ENCODE data around the gene NPB. TPM values are rescaled to one million over a fixed set of nuclear protein-coding genes. Genes with fewer than 3 reads are reported as not detected.

Gene NPB
- total RNA-seq, 2 experiments from 2014 or later = 0.20 TPM; not detected in 1

DNA sequence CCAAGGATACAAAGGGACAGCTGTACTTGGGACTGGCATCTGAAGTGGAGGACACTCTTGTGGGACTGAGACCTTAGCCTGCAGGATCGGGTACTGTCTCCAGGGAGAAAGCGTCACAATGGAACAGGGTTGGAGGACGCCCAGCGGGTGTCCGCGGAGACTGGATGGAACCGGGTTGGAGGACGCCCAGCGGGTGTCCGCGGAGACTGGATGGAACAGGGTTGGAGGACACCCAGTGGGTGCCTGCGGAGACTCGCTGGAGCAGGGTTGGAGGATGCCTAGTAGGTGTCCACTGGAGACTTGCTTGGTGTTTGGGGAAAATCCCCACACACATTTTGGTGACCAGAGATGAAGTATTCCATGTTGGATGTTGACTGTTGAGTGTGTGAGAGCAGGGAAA is 45.2 kb downstream of the NPB start, which contains the start of gene MYADML2:
Gene MYADML2 (minus strand): TSS at position 45 of the 400 bp plus-strand sequence. CDS start 5,492 bp downstream, outside the sequence.
- ATAC-seq (ENCODE audit: poor library complexity) = no peak
- H3K9me3 Mint-ChIP-seq = no peaks in the 10 kb centered on the region
- CTCF ChIA-PET = interaction anchor here (1.6 kb wide), 1 partner anchor 12 kb away, joined by 4 read pairs; no protein-coding TSS in a partner anchor

DNA sequence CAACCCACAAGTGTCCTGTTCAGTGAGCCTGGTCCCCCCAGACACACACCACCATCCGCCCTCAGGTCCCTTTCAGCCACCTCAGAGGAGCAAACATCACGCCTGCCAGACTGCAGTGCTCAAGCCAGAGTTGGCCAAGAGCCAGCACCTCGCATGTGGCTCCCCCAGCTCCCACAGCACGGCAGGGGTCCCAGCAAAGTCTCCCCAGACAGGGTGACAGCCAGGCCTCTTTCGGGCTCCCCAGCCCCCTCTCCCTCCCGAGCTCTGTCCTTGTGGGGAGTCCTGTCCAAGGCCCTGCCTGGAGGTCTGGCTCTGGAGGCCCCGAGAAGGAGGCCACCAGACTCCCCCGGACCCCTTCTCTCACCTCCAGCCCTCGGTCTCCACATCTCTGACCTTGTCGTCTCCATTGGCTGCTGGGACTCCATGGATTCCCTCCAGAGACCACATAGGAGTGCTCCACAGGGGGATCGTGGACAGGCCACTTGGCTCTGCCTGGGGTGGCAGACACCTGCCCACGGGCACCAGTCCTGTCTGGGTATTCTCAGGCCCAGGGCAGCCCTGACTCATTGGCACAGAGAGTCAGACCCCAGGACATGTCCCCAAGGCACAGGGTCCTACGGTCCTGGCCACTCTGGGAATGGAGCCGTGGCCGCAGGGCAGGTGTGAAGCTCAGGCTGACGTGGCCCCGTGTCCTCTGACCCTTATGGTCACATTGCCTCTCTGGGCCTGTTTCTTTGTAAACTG is 46.8 kb downstream of the NPB start:
- H3K4me3 Mint-ChIP-seq = no peak overlapping the region
- no peaks in the 10 kb centered on the region for H3K27me3 Mint-ChIP-seq
- intact Hi-C loops (cut with DNase I, micrococcal nuclease) = no loop called here
- H3K27me3 ChIP-seq (ENCODE audit: control insufficient read depth in 1 of 2, insufficient read depth in 2 of 2, low read length in 2 of 2) = no peaks in the 10 kb centered on the region
- peaks cover 8% of the 10 kb centered on the region for H3K4me1 ChIP-seq (ENCODE audit: insufficient read depth, low read length)
- no peak overlapping the region for H3K27ac ChIP-seq (ENCODE audit: low read depth in 1 of 2, low read length in 2 of 2)
- TF ChIP-seq, protein P1, sequence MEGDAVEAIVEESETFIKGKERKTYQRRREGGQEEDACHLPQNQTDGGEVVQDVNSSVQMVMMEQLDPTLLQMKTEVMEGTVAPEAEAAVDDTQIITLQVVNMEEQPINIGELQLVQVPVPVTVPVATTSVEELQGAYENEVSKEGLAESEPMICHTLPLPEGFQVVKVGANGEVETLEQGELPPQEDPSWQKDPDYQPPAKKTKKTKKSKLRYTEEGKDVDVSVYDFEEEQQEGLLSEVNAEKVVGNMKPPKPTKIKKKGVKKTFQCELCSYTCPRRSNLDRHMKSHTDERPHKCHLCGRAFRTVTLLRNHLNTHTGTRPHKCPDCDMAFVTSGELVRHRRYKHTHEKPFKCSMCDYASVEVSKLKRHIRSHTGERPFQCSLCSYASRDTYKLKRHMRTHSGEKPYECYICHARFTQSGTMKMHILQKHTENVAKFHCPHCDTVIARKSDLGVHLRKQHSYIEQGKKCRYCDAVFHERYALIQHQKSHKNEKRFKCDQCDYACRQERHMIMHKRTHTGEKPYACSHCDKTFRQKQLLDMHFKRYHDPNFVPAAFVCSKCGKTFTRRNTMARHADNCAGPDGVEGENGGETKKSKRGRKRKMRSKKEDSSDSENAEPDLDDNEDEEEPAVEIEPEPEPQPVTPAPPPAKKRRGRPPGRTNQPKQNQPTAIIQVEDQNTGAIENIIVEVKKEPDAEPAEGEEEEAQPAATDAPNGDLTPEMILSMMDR (IDR thresholded peaks at IDR 0.05) = no peak
- no peaks in the 10 kb centered on the region for H3K4me1 Mint-ChIP-seq (ENCODE audit: low read depth)
- no peak for ATAC-seq (ENCODE audit: poor library complexity)
- no peak for DNase-seq
- no peaks in the 10 kb centered on the region for H3K36me3 Mint-ChIP-seq (ENCODE audit: low read depth)
- peaks cover 0 to 1% of the 10 kb centered on the region in 2 experiments for H3K9me3 ChIP-seq (ENCODE audit: control insufficient read depth in 1 of 2, insufficient read depth in 1 of 2, low read length in 2 of 2)
- no peak overlapping the region for H3K27ac Mint-ChIP-seq
- no peak overlapping the region for H3K4me3 ChIP-seq (ENCODE audit: low read length)
- ChIA-PET CTCF (interaction anchor here (0.9 to 1.6 kb wide), 2 partner anchors 11 kb away, joined by 3 to 4 read pairs; no protein-coding TSS in a partner anchor), POLR2A (no interaction called here)
- no peaks in the 10 kb centered on the region for H3K9me3 Mint-ChIP-seq
- no peaks in the 10 kb centered on the region for H3K36me3 ChIP-seq (ENCODE audit: insufficient read depth, low read length)

More for the DNA sequence above, 45.2 kb downstream of the NPB start, which contains the start of gene MYADML2:
- no peak for DNase-seq
- Histone ChIP-seq H3K36me3 (ENCODE audit: insufficient read depth, low read length) (no peaks in the 10 kb centered on the region), H3K9me3 (ENCODE audit: control insufficient read depth in 1 of 2, insufficient read depth in 1 of 2, low read length in 2 of 2) (no peaks in the 10 kb centered on the region), H3K4me3 (ENCODE audit: low read length) (no peak within 1 kb of the TSS), H3K27ac (ENCODE audit: low read depth in 1 of 2, low read length in 2 of 2) (no peak within 1 kb of the TSS), H3K4me1 (ENCODE audit: insufficient read depth, low read length) (no peaks in the 10 kb centered on the region), H3K27me3 (ENCODE audit: control insufficient read depth in 1 of 2, insufficient read depth in 2 of 2, low read length in 2 of 2) (peaks cover 0 to 2% of the 10 kb centered on the region in 2 experiments)
- Mint-ChIP-seq H3K36me3 (ENCODE audit: low read depth) (no peaks in the 10 kb centered on the region), H3K4me3 (no peak within 1 kb of the TSS), H3K27ac (no peak within 1 kb of the TSS), H3K4me1 (ENCODE audit: low read depth) (no peaks in the 10 kb centered on the region), H3K27me3 (no peaks in the 10 kb centered on the region)
- TF ChIP-seq, protein P1 (IDR thresholded peaks at IDR 0.05) = no peak
- POLR2A ChIA-PET = no interaction called here
- intact Hi-C loops (cut with DNase I, micrococcal nuclease) = no loop called here

GRCh38 chr17:81950501-81950900 is 48.5 kb downstream of the NPB start:
- Histone ChIP-seq H3K4me1 (ENCODE audit: insufficient read depth, low read length) (peaks cover 8% of the 10 kb centered on the region), H3K36me3 (ENCODE audit: insufficient read depth, low read length) (no peaks in the 10 kb centered on the region), H3K27me3 (ENCODE audit: control insufficient read depth in 1 of 2, insufficient read depth in 2 of 2, low read length in 2 of 2) (peaks cover 0 to 2% of the 10 kb centered on the region in 2 experiments), H3K9me3 (ENCODE audit: control insufficient read depth in 1 of 2, insufficient read depth in 1 of 2, low read length in 2 of 2) (peaks cover 0 to 4% of the 10 kb centered on the region in 2 experiments), H3K4me3 (ENCODE audit: low read length) (no peak overlapping the region), H3K27ac (ENCODE audit: low read depth in 1 of 2, low read length in 2 of 2) (no peak overlapping the region)
- intact Hi-C loops (cut with DNase I, micrococcal nuclease) = no loop called here
- POLR2A ChIA-PET = no interaction called here
- no peak overlapping the region for H3K4me3 Mint-ChIP-seq
- H3K36me3 Mint-ChIP-seq (ENCODE audit: low read depth) = no peaks in the 10 kb centered on the region
- no peaks in the 10 kb centered on the region for H3K9me3 Mint-ChIP-seq
- no peaks in the 10 kb centered on the region for H3K4me1 Mint-ChIP-seq (ENCODE audit: low read depth)
- no peaks in the 10 kb centered on the region for H3K27me3 Mint-ChIP-seq
- no peak for DNase-seq
- TF ChIP-seq, protein P1 (IDR thresholded peaks at IDR 0.05) = no peak
- H3K27ac Mint-ChIP-seq = no peak overlapping the region
- CTCF ChIA-PET = interaction anchor here (1.8 kb wide), 1 partner anchor 9 kb away, joined by 5 read pairs; no protein-coding TSS in a partner anchor
- no peak for ATAC-seq (ENCODE audit: poor library complexity)
